GM19455 (cell line): ENCODE results near the gene THSD7A.

ENCODE experiments used
- ATAC-seq: cut with Tn5 transposase; IDR thresholded peaks from one replicate; pipeline ENCODE4 v1.9.1; 2021; ENCODE audit not compliant: unreplicated experiment

Gene THSD7A

DNA sequence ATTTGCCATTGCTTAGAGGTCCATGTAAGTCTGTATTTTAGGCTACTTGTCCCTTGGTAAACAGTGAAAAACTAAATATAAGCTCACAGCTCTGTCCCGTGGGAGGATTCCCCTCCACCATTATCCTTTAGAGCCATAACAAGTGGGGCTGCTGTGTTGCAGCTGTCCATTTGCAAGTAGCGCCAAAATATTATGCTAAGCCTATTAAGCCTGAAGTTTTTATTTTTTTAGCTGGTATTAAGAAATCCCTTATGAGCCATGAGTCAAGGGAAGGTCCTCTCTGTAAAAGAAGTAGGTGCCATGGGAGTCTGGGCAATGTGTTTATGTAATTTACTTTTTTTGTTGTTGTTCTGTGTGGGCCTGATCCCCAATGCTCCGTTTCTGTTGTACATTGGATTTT is 183.9 kb downstream of the THSD7A start:
- ATAC-seq: no peak

- no peak for ATAC-seq
These were observed 189.2 kb downstream of the THSD7A start for GRCh38 chr7:11642841-11643240.

DNA sequence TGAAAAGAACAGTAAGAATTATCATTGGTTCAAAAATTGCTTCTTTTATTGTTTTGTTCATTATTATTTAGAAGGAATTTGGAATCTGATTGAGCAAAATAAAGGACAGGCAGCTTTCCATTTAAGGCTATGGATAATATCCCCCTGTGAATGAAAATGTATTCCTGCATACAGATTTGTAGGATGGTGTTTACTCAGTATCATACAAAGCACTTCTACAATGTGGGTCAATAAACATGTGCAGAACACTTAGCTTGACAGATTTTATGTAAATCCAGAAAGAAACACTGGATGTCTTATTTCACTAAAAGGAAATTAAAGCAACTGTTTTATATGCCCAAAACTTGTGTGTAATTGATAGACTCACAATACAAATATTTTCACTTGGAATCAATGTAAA is 189.7 kb downstream of the THSD7A start:
- no peak for ATAC-seq

DNA sequence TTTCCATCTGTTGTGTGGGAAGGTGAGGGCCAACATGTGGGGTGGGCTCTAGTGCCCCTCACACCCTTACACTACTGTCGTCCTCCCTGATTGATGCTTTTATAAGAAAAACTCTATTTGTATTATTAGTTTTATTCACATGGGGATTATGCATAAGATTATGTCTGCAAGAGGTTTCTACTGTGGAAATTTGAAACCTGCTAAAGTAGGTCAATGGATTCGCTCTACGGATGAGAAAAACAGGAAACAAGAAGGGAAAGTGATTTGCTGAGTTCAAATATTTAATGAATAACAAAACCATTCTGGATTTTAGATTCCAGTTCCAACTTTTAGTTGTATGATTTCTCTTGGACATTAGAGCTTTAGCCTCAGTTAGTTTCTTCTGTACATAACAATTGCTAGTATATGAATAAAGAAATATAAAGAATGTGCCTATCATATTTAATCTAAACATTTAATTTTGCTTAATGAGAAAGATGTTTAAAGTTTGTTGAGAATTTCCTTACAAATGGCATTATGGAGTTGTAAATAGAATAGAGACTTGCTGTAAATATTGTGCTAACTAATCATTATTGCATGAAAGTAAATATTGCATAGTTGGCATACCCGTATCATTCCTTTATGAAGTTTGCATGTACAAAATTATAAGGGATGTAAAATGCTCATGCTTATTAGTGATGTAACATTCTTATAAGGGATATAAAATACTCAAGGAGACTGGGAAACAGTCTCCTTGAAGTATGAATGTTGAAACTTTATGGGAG is 193.8 kb downstream of the THSD7A start:
- ATAC-seq: no peak

DNA sequence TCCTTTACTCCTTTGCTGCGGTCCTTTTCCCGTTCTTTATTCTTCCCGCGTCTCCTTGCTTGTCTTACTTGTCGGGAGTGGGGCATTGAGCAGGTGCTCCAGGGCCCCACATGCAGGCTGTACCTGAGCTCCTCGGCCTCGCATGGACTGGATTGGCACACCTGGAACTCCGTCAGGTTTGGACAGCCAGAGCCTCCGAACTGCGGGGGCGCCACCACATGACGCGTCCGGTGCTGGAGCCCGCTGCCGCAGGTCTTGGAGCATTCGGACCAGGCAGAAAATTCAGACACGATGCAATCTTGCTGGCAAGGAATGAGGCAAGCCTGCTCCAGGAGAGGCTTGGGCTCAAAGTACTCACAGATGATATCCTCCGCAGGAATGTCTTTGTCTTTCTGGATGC is 195.7 kb downstream of the THSD7A start:
- ATAC-seq: no peak

- no peak for ATAC-seq
These were observed 198.7 kb downstream of the THSD7A start for GRCh38 chr7:11633310-11633709.

DNA sequence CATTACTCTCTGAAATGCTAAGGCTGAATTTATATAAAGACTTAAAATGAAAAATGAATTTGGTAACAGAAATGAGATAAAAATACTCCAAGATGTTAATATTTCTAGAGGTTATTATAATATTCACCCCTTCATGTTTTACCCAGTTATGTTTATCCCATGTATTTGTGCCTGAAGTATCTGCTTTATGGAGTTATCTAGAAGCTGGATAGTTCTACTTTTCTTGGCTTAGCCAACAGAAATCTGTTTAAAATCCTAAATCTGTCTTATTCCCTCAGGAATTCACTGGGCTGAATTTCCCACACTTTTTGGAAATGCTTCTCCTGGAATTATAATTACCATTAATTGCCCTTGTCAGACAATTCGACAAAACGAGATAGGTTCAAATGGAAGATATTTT is 201.6 kb downstream of the THSD7A start:
- no peak for ATAC-seq

GRCh38 chr7:11625669-11626068 is 206.3 kb downstream of the THSD7A start:
- no peak for ATAC-seq

- no peak for ATAC-seq
These were observed 208.8 kb downstream of the THSD7A start for GRCh38 chr7:11623093-11623678.

DNA sequence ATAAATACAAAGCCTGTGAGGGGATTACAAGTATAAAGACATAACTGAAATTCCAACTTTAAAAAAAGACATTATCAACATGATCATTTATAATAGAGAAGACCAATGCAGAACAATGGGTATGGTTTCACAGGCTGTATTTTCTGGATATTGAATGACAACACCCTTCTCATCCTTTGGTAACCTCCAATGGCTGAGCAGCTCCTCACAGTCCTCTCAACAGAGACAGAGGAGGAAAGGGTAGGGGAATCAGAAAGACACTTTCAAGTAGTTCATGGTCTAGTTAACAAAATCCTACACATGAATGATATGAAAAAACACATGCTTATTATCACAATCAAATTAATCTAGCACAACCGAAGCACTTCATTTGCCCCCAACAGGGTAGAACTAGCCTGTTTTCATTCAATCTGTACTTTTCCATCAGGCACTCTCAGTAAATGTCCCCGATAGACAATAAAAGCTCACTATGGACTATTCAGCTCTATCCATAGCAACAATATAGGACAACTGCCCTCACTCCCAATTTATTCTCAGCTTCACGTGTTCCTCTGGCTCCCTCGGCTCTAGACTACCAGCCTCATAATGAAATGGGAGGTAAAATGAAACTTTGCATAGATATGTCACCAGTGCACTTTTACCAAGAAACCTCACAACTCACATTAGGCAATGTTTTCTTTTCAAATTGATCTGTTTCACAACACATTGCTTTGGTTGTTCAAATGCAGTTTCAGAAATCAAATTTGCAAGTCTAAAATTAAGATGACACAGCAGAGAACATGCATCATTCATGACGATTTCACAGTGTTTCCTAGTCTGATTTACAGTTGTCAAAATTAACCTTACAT is 211.4 kb downstream of the THSD7A start:
- no peak for ATAC-seq

DNA sequence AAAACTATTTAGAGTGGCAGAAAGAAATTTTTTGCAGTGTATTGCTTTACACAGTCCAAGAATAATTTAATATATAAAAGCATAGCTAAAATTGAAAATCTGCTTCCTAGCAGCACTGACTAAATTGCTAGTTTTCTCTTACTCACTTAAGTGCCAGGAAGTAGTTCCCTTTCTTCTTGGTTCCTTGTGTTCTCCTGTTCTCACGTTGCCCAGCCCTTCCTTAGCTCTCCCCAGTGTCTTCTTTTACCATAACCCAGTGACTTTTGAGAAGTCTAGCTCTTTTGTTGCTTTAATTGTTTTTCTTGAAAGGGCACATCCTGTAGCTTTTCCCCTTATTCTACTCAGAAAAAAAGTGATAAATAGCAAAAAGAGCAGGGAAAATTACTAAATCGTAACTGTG is 215.5 kb downstream of the THSD7A start:
- ATAC-seq: no peak

- ATAC-seq: no peak
These were observed 216.8 kb downstream of the THSD7A start for GRCh38 chr7:11615174-11615573.

DNA sequence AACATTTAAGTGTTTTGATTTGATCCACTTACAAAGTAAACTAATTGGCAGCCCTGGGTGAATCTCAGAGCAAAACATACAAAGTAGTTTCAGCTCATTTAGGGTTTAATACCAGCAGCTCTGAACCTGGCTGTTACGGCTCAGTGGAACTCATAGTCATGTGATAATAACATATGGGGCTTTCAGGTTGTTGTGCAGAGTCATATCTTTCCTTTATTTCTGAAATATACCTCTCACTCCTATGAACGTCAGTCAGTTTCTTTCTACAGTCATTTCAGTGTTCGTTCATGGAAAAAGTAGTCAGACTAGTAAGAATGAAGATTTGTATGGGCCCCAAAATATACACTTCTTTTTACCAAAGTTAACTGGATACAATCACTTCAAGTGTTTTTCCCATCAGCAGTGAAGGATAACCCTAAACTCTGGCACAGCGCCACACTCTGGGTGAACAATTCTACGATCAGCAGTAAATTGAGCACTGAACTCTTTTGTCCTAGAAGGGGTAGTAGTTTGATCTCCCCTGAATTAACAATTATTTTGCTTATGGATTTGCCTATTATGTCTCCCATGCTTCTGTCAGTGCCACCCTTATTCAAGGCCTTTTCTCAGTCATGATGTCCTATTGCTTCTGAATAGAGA is 218.6 kb downstream of the THSD7A start:
- ATAC-seq: peak; percentile 89

GRCh38 chr7:11612737-11613136 is 219.3 kb downstream of the THSD7A start:
- ATAC-seq: no peak

GRCh38 chr7:11609096-11609670 is 222.8 kb downstream of the THSD7A start:
- ATAC-seq: no peak

- ATAC-seq: no peak
These were observed 224.3 kb downstream of the THSD7A start for GRCh38 chr7:11607686-11608085.

DNA sequence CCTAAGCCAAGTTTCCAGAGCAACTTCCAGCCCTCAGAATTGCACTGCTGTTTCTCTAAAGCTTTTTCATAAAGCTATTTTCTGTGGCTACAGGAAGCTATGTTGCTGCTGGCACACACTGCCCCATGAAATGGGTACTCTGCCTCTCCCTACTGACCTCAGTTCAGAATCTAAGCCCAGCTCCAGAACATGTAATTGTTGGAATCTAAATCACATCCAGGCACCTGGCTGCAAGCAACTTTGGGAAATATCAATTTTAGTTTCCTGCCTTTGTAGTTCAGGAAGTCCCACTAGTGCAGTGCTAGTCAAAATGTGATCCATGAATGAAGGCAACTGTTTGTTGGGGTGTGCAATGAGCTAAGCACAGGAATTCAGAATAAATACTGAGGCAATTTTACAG is 226.2 kb downstream of the THSD7A start:
- ATAC-seq: no peak

- no peak for ATAC-seq
These were observed 227.5 kb downstream of the THSD7A start for GRCh38 chr7:11604505-11604904.

DNA sequence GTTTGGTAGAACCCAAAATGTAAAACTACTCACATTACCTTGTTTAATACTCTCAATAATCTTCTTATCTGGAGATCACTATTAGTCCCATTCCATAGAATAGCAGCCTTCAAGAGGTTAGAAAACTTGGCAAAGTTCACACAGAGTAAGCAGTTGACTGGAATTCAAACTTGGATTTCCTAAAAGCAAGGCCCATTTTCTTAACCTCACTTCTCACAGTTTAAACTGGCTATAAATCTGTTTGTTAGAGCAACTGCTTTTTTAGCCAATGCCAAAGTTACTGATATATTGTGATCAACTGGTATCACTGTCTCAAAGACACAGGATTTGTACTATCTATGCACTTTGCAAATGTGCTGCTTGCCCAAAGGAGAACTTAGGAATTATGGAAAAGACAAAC is 230.2 kb downstream of the THSD7A start:
- ATAC-seq: no peak

DNA sequence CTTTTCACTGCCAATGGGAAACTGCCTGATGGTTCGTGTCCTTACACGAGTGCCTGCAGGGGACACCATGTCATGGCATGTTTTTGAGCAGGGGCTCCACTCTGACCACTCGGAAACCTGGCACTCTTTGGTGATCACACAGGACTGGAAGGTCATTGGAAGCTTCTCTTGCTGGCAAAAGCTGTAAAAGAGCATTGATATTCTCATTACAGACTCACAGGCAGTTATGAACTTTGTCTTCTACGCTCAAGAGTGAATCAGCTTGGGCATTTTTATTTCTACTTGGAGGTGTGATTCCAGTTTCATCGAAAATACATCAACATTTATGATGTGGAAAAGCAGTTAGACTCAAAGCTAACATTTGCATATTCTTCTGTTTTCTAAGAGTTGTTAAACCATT is 238.7 kb downstream of the THSD7A start:
- no peak for ATAC-seq

DNA sequence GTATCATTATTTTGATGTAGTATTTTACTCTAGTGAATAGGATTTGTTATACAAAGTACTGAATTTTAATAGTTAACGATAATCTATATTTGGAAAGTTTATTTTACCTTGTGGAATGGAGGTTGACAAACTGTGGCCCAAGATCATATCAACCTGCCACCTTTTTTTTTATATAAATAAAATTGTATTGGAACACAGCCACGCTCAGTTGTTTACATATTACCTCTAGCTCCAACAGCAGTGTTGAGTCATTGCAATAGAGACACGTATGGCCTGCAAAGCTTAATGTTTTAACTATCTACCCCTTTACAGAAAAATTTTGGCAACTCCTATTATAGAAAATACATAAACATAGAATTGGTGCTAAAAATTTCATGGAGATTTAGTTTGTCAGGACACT is 239.3 kb downstream of the THSD7A start:
- ATAC-seq: no peak
